Measurements from ENCODE around the gene PRMT1.
"Not testable (repeated sequence)": the region's sequence is repeated elsewhere in the genome, so short reads cannot be mapped to it uniquely, and the experiment has no call there.

PRMT1 gene

DNA sequence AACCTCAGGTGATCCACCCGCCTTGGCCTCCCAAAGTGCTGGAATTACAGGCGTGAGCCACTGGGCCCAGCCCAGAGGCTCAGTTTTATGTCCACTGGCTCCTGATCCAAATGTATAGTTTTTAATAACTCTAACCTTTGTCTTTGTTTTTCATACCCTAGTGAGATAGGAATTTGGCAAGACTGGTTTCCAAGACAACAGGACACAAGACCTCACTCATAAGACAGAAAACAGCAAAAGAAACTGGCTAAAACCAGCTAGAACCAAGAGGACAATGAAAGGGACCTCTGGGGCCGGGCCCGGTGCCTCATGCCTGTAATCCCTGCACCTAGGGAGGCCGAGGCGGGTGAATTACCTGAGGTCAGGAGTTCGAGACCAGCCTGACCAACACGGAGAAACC is 41.4 kb downstream of the PRMT1 start:
- no peak for DNase-seq (ENCODE audit: low read depth in 1 of 2, low spot score in 1 of 2)

DNA sequence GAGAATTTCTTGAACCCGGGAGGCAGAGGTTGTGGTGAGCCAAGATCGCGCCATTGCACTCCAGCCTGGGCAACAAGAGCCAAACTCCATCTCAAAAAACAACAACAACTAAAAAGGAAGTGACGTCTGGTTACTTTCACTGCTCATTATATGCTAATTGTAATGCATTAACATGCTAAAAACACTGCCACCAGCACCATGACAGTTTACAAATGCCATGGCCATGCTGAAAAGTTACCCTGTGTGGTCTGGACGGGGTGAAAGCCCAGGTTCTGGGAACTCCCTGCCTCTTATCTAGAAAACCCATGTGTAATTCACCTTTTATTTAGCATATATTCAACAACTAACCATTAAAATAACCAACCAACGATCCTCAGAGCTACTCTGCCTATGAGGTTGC is 41.9 kb downstream of the PRMT1 start:
- no peak for DNase-seq (ENCODE audit: low read depth in 1 of 2, low spot score in 1 of 2)

DNA sequence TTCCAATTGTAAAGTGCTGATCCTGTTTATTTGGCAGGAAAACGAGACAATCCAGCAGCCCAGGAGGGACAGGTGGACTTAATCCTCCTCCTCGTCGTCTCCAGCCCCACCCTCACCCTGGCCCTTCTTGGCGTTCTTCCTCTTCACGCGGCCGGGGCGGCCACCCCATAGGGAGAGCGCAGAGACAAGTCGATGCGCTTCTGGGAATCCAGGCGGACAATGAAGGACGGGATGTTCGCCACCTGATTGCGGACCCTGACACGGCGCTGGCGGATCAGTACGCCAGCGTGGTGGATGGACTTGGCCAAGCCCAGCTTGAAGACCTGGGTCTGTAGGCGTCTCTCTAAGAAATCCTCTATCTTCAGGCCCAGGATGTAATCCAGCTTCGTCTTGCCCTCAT is 42.3 kb downstream of the PRMT1 start:
- DNase-seq (ENCODE audit: low read depth in 1 of 2, low spot score in 1 of 2), result not testable (repeated sequence)

DNA sequence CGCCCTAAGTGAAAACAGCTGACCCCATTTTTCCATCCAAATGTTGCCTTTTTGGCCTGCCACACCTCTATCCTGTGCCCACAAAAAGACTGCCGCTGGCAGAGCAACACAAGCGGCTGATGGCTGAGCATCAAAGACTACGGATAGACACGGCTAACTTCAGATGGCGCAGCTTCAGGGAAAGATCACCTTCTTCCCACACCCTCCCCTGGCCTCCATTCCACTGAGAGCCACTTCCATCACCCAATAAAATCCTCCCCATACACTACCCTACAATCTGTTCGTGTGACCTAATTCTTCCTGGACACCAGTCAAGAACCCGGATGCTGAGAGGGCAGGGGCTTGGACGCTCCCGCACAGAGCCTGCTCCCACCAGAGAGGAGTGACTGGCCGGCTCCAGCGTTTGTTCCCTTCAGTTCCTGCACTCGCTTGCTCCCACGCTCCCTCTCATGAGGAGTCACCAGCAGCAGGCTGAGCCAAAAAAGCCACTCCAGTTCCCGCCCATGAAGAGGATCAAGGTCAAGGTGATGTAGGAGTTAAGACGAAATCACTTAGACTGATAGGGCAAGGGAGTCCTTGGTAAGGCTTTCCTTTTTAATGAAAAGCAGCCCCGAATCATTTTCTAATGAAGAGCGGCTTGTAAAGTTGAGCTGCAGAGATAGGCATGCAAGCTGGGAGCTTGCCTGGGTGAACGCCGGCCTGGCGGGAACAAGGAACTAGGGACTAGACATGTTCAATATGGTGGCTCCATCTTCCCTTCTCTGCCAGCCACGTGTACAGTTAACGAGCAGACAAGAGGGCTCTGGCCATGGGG is 50.4 kb downstream of the PRMT1 start:
- no peak for DNase-seq (ENCODE audit: low read depth in 1 of 2, low spot score in 1 of 2)

DNA sequence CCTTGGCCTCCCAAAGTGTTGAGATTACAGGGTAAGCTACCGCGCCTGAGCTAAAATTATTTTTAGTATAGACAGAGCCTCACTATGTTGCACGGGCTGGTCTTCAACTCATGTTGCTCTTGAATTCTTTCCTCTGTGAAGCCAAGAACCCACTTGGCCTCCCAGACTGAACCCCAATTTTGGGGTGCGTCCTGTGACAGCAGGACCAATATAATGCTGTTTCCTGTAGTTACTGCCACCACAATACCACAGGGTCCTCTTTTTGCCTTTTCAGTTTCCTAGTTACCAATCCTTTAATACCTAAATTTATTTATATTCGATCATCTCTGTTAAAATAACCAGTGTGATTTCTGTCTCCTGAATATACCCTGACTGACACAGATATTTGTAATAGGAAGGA is 53.1 kb downstream of the PRMT1 start:
- no peak for DNase-seq (ENCODE audit: low read depth in 1 of 2, low spot score in 1 of 2)
